ENCODE data around the gene TBC1D14. TPM values are rescaled to one million over a fixed set of nuclear protein-coding genes. Genes with fewer than 3 reads are reported as not detected.

The TBC1D14 gene
- total RNA-seq, 2 experiments from 2014 or later: 49.0 to 49.1 TPM

DNA sequence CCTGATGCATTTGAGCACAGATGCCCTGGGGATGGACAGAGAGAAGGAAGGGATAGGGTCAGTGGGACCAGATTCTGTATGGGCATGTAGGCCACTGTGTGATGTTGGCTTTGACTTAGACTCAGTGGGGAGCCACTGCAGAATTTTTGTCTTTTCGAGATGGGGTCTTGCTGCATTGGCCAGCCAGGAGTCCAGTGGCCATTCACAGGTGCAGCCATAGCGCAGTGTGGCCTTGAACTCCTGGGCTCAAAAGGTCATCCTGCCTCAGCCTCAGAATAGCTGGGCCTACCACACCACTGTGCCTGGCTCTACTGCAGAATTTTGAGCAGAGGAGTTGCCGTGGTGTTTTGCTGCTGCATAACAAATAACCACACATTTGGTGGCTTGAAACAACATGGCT lies 22.8 kb downstream of the TBC1D14 start:
- H3K36me3 Mint-ChIP-seq: peaks cover 53% of the 10 kb centered on the region
- ATAC-seq (no peak), DNase-seq (no peak)
- no peaks in the 10 kb centered on the region for H3K27me3 Mint-ChIP-seq
- H3K4me3 Mint-ChIP-seq: no peak overlapping the region
- no peak overlapping the region for H3K27ac Mint-ChIP-seq
- CTCF ChIA-PET: no interaction called here
- H3K9me3 Mint-ChIP-seq (ENCODE audit: low read depth): peaks cover 3% of the 10 kb centered on the region
- H3K4me1 Mint-ChIP-seq: peaks cover 27% of the 10 kb centered on the region

DNA sequence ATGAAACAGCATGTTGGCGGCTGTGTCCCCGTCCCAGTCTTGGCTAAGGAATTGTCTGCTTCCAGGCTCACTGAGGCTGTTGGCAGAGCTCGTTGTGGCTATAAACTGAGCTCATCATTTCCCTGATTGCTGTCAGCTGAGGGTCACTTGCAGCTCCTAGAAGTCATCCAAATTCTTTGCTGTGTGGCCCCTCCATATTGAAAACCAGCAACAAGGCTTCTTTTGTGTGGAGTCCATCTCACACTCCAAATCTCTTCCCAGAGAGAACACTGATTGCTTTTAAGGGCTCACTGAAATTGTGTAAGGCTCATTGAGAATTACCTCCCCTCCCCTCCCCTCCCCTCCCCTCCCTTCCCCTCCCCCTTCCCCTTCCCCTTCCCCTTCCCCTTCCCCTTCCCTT lies 23.3 kb downstream of the TBC1D14 start:
- DNase-seq (no peak), ATAC-seq (no peak)
- Mint-ChIP-seq H3K27me3 (no peaks in the 10 kb centered on the region), H3K4me3 (no peak overlapping the region), H3K27ac (no peak overlapping the region), H3K9me3 (ENCODE audit: low read depth) (peaks cover 3% of the 10 kb centered on the region), H3K4me1 (peaks cover 24% of the 10 kb centered on the region), H3K36me3 (peaks cover 52% of the 10 kb centered on the region)
- CTCF ChIA-PET: interaction anchor here (2.1 kb wide), 1 partner anchor 41 kb away, joined by 6 read pairs; no protein-coding TSS in a partner anchor

DNA sequence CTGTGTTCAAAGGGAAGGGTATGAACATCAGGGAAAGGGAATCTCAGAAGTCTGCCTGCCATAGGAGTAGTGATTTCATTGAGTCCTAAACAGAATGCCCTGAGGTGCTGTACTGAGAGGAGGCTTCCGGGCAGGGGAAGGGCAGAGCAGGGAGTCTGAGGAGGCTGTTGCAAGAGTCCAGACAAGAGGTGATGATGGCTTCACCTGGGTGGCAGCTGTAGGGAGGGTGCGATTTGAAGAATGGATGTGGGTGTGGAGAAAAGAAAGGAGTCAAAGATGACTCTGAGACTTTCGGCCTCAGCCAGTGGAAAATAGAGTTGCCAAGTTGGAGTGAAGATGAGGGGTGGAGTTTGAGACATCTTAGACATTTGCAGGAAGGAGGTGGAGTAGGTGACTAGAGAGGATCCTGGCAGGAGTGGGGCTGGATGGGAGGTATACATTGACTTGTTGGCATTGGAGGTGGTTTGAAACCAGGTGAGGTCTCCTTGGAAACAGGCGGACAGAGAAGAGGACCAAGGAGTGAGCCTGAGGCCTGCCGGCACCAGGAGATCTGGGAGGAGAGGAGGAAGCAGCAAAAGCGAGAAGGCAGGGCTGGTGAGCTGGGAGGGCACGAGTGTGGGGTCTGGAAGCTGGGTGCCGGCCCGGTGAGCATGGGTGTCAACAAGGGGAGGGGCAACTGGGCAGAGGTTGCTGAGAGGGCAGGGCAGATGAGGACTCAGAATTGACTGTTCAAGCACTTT lies 24.2 kb downstream of the TBC1D14 start:
- Mint-ChIP-seq H3K4me1 (peaks cover 25% of the 10 kb centered on the region), H3K9me3 (ENCODE audit: low read depth) (peaks cover 3% of the 10 kb centered on the region), H3K27ac (no peak overlapping the region), H3K4me3 (no peak overlapping the region), H3K27me3 (no peaks in the 10 kb centered on the region), H3K36me3 (peaks cover 49% of the 10 kb centered on the region)
- ATAC-seq (no peak), DNase-seq (no peak)
- CTCF ChIA-PET: interaction anchor here (2.1 kb wide), 1 partner anchor 40 kb away, joined by 6 read pairs; no protein-coding TSS in a partner anchor

DNA sequence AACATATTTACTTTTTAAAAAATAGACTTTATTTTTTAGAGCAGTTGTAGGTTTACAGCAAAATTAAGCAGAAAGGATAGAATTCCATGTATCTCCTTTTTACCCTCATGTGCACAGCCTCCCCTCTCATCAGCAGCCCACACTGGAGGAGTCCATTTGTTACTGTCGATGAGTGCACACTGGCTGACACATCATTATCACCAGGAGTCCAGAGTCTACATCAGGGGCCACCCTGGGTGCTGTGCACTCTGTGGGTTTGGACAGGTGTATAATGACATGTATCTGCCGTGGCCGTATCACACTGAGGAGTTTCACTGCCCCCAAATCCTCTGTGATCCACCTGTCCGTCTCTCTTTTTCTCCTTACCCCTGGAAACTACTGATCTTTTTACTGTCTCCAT lies 26.3 kb downstream of the TBC1D14 start:
- Mint-ChIP-seq H3K9me3 (ENCODE audit: low read depth) (peaks cover 3% of the 10 kb centered on the region), H3K27ac (no peak overlapping the region), H3K36me3 (peaks cover 43% of the 10 kb centered on the region), H3K4me1 (peaks cover 43% of the 10 kb centered on the region), H3K27me3 (no peaks in the 10 kb centered on the region), H3K4me3 (no peak overlapping the region)
- DNase-seq (no peak), ATAC-seq (no peak)
- CTCF ChIA-PET: interaction anchor here (1.1 kb wide), 1 partner anchor 10 kb away, joined by 3 read pairs; no protein-coding TSS in a partner anchor

DNA sequence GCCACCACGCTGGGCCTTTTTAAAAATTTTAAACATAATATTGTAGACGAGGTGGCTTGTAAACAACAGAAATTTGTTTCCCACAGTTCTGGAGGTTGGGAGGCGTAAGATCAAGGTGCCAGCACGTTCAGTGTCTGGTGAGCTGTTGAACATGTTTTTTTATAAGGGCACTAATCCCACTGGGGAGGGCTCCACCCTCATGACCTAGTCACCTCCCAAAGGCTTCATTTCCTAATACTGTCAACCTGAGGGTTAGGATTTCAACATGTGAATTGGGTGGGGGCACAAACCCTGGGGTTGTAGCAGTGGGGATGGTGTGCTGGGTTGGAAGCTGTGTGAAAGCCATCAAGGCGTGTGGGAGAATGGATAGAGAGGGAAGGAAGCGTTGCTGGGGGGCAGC lies 27.6 kb downstream of the TBC1D14 start:
- no peak overlapping the region for H3K4me3 Mint-ChIP-seq
- no peak overlapping the region for H3K27ac Mint-ChIP-seq
- CTCF ChIA-PET: interaction anchor here (1.1 to 1.3 kb wide), 3 partner anchors 12 to 26 kb away, joined by 3 read pairs; no protein-coding TSS in a partner anchor
- H3K9me3 Mint-ChIP-seq (ENCODE audit: low read depth): peaks cover 3% of the 10 kb centered on the region
- H3K4me1 Mint-ChIP-seq: peaks cover 54% of the 10 kb centered on the region
- no peak for ATAC-seq
- H3K36me3 Mint-ChIP-seq: peaks cover 35% of the 10 kb centered on the region
- no peaks in the 10 kb centered on the region for H3K27me3 Mint-ChIP-seq
- no peak for DNase-seq

DNA sequence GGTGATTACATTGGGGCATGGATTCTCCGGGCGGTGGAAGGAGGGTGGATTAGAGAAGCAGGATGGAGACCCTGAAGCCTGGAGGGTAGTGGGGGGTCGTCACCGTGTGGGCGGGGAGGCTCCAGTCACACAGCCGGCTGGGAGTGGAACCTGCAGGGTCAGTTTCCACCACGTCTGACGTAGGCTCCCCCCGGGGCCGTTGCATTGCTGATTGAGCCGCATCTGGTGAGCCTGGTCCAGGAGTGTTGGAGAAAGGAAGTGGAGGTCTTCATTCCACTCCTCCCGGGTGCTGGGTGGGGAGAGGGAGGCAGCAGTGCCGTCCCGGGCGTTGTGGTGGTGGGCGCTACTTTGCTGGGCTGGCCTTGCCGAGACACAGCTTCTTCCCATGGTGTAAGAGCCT lies 28.1 kb downstream of the TBC1D14 start:
- Mint-ChIP-seq H3K27me3 (no peaks in the 10 kb centered on the region), H3K36me3 (peaks cover 29% of the 10 kb centered on the region), H3K4me3 (no peak overlapping the region), H3K4me1 (peaks cover 60% of the 10 kb centered on the region), H3K9me3 (ENCODE audit: low read depth) (peaks cover 3% of the 10 kb centered on the region), H3K27ac (no peak overlapping the region)
- ATAC-seq: no peak
- CTCF ChIA-PET: interaction anchor here (1.1 to 1.4 kb wide), 3 partner anchors 17 to 37 kb away, joined by 3 to 4 read pairs (median 3); no protein-coding TSS in a partner anchor
- DNase-seq: no peak

DNA sequence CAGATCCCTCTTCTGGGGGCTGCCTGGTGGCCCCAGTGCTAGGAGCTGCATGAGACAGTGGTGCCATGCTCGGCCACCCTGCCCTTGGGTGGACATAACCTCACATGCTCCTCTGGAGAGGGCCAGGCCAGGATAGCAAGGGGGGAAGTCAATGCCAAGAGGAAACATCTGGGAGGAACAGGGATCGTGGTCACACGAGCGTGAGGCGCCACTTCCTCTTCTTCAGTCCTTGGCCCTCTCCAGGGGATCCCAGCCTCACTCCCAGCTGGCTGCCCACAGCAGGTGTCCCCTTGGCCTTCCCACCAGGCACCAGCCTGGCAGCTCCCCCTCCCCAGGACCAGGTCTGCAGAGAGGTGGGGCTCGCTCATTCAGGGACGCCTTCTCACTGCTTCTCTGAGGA lies 28.6 kb downstream of the TBC1D14 start:
- Mint-ChIP-seq H3K27me3 (no peaks in the 10 kb centered on the region), H3K4me3 (no peak overlapping the region), H3K36me3 (peaks cover 27% of the 10 kb centered on the region), H3K27ac (no peak overlapping the region), H3K4me1 (peaks cover 64% of the 10 kb centered on the region), H3K9me3 (ENCODE audit: low read depth) (peaks cover 3% of the 10 kb centered on the region)
- CTCF ChIA-PET: interaction anchor here (1.1 to 1.4 kb wide), 3 partner anchors 17 to 36 kb away, joined by 3 to 4 read pairs (median 3); no protein-coding TSS in a partner anchor
- ATAC-seq: no peak
- no peak for DNase-seq

DNA sequence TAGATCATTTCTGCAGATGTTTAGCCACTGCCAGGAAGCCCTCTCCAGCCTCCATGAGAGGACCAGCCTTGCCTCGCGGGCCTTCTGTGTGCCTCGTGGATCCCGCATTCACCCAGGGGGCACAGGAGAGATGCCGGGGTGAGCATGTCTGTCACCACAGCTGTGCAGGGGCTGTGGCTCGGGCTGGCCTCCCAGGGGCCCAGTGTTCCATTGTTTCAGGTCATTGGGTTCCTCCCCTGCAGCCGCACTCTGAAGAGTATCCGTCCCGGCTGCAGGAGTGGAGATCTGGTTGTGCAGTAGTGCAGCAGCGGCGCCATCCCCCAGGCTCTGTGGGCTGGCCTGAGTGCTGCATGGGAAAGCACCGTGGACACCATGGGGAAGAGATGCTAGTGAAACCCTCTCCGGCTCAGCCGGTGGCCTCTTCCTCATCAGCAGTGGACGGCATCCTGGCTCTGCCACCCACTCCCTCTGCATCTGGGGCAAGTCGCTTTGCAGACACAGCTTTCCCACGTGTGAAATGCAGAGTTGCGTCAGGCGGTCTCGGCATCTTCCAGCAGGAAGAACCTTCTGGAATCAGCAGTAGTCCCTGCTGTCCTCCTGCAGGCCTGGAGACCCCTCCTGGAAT lies 29.1 kb downstream of the TBC1D14 start:
- Mint-ChIP-seq H3K36me3 (peaks cover 22% of the 10 kb centered on the region), H3K4me1 (peaks cover 65% of the 10 kb centered on the region), H3K27ac (no peak overlapping the region), H3K4me3 (no peak overlapping the region), H3K27me3 (no peaks in the 10 kb centered on the region), H3K9me3 (ENCODE audit: low read depth) (no peaks in the 10 kb centered on the region)
- DNase-seq (no peak), ATAC-seq (no peak)
- CTCF ChIA-PET: interaction anchor here (1.4 kb wide), 1 partner anchor 36 kb away, joined by 4 read pairs; no protein-coding TSS in a partner anchor

DNA sequence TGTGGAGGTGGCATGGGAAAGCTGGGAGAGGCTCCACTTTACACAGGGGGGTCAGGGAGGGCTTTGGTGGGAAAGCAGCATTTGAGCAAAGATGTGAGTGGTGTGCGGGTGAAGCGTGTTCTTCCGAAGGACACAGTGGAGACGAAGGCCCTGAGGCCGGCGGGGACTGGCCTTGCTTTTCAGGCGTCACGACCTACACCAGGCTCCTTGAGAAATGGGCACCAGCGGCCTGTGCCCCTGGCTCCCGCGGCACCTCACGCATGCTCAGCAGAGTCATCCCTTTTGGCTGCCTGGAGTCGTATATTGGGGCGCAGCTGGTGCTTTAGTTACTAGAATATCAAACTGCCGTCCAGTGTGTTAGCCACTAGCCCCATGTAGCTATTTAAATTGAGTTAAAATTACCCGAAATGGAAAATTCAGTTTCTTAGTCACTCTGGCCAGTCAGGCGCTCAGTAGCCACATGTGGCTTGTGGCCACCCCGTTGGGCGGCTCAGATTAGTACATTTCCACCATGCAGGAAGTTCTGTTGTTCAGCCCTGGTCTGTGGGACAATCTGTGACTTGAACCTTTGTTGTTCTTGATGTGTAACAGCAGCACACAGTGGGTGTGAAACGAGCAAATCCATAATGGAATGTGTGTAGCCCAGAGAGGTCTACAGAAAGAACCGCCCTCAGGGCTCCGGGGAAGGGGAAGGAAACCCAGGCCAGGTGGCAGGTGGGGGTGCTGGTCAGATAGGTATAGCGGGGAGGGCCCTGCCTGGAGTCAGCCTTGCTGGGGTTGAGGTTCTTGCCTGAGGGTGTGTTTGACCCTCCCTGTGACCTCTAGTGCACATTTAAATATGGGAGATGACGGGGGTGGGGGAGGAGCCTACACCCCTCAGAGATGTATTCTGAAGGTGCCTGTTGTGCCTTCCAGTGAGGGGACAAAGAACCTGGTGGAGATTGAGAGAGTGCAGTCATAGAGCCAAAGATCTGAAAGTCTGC lies 30.4 kb downstream of the TBC1D14 start:
- Mint-ChIP-seq H3K36me3 (peaks cover 21% of the 10 kb centered on the region), H3K4me3 (peak overlapping the region; percentile 12)
- ATAC-seq: peak; percentile 49

DNA sequence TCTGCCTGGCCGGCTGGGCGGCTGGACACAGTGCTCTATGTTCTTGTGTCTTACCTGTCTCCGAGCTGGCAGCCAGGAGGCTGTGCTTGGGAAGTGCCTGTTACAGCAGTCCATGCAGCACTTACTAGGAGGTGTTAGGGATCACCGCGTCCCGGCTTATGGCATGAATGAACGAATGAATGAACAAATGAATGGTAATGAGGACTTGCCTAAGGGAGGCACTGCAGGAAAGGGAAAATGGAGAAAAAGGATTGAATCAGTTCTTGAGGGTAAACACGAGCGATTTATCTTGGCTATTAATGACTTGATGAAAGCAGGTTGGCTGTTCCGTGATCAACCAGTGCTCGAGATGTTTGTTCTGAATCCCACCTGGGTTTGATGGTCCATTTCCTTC lies 31.1 kb downstream of the TBC1D14 start:
- Mint-ChIP-seq H3K27me3 (no peaks in the 10 kb centered on the region), H3K4me1 (peaks cover 61% of the 10 kb centered on the region), H3K4me3 (no peak overlapping the region), H3K9me3 (ENCODE audit: low read depth) (no peaks in the 10 kb centered on the region), H3K36me3 (peaks cover 20% of the 10 kb centered on the region), H3K27ac (peak overlapping the region; percentile 86)
- ATAC-seq (no peak), DNase-seq (no peak)
- CTCF ChIA-PET: interaction anchor here (1.4 kb wide), 1 partner anchor 128 kb away, joined by 3 read pairs; no protein-coding TSS in a partner anchor

More for the DNA sequence above, 30.4 kb downstream of the TBC1D14 start:
- no peaks in the 10 kb centered on the region for H3K9me3 Mint-ChIP-seq (ENCODE audit: low read depth)
- no peaks in the 10 kb centered on the region for H3K27me3 Mint-ChIP-seq
- DNase-seq: peak; percentile 71
- CTCF ChIA-PET: interaction anchor here (1.4 kb wide), 1 partner anchor 129 kb away, joined by 3 read pairs; no protein-coding TSS in a partner anchor
- H3K27ac Mint-ChIP-seq: peak overlapping the region; percentile 86
- peaks cover 64% of the 10 kb centered on the region for H3K4me1 Mint-ChIP-seq

DNA sequence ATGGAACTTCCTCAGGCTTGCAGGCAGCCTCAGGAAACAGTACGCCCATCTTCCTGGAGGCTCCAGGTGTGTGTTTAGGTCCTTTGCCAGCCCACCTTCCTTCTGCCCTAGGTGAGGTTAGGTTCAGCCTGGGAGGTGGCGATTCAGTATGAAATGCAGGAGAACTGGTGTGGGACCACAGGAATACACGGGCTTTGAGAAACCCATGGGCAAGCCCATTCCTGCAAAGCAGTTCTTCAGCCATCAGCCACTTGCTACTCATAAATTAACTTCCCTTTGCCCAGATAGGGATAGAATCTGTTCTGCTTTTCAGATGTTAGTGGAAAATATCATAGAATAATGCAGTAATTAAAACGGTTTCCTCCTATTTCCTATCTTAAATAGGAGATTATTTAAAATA lies 32.2 kb downstream of the TBC1D14 start:
- H3K4me1 Mint-ChIP-seq: peaks cover 56% of the 10 kb centered on the region
- H3K27me3 Mint-ChIP-seq: no peaks in the 10 kb centered on the region
- no peak for ATAC-seq
- H3K27ac Mint-ChIP-seq: peak overlapping the region; percentile 86
- H3K4me3 Mint-ChIP-seq: no peak overlapping the region
- H3K36me3 Mint-ChIP-seq: peaks cover 15% of the 10 kb centered on the region
- no peak for DNase-seq
- CTCF ChIA-PET: interaction anchor here (0.6 to 2.3 kb wide), 8 partner anchors 13 to 127 kb away, joined by 3 to 7 read pairs (median 4); partner anchors contain the start of gene TBC1D14
- H3K9me3 Mint-ChIP-seq (ENCODE audit: low read depth): no peaks in the 10 kb centered on the region

DNA sequence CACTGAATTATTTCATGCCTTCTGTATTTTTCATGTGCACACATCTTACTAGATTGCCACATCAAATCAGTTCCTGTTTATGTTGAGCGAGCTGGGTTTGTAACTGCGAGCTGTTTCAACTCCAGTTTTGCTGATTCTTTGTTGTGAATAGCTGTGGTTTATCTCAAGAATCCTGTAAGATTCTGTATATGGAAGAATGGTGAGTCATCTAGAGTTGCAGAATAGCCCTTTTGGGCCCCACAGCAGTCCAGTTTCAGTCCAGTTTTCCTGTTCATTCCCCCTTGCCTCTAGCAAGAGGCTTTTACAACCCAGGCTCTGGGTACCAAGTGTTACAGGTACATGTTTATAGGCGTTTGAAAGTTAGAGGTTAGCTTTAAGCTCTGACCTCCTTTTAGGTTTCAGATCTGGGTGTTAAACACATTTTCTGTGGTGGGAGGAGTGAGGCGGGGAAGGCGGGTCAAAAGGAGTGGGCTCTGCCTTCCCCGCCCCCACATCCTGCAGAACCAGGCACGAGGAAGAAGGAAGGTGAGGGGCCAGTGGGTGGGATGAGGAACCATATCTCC lies 32.7 kb downstream of the TBC1D14 start:
- DNase-seq (peak; percentile 71), ATAC-seq (peak; percentile 69)
- H3K4me1 Mint-ChIP-seq: peaks cover 56% of the 10 kb centered on the region
- peaks cover 13% of the 10 kb centered on the region for H3K36me3 Mint-ChIP-seq
- H3K27me3 Mint-ChIP-seq: no peaks in the 10 kb centered on the region
- CTCF ChIA-PET: interaction anchor here (1.0 to 2.3 kb wide), 6 partner anchors 14 to 36 kb away, joined by 3 to 7 read pairs (median 4); partner anchors contain the start of gene TBC1D14
- H3K4me3 Mint-ChIP-seq: peak overlapping the region; percentile 51
- peak overlapping the region; percentile 86 for H3K27ac Mint-ChIP-seq
- no peaks in the 10 kb centered on the region for H3K9me3 Mint-ChIP-seq (ENCODE audit: low read depth)
